ENCODE data around the gene CIRBP.

DNA sequence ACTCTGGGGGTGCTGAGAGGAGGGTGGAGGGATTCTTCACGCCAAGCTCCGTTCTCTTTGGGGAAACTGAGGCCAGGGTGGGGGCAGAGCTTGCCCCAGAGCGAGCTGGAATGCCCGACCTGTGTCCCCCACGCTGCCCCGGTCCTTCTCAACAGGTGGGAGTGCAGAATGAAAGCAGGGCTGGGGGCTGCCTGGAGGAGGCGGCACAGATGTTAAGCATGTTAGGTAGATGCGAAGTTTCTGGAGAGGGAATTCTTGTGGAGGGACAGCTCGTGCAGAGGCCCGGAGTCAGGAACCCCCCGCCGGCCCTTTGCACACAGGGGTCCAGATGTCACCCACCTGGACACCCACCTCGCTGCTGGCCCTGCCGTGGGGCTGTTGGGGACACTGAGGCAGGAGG lies 25.6 kb downstream of the CIRBP start:
- TF ChIP-seq, protein P1, sequence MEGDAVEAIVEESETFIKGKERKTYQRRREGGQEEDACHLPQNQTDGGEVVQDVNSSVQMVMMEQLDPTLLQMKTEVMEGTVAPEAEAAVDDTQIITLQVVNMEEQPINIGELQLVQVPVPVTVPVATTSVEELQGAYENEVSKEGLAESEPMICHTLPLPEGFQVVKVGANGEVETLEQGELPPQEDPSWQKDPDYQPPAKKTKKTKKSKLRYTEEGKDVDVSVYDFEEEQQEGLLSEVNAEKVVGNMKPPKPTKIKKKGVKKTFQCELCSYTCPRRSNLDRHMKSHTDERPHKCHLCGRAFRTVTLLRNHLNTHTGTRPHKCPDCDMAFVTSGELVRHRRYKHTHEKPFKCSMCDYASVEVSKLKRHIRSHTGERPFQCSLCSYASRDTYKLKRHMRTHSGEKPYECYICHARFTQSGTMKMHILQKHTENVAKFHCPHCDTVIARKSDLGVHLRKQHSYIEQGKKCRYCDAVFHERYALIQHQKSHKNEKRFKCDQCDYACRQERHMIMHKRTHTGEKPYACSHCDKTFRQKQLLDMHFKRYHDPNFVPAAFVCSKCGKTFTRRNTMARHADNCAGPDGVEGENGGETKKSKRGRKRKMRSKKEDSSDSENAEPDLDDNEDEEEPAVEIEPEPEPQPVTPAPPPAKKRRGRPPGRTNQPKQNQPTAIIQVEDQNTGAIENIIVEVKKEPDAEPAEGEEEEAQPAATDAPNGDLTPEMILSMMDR (IDR thresholded peaks at IDR 0.05; ENCODE audit: insufficient read depth, low read depth, low read length), result no peak
- no peak for TF ChIP-seq EZH2 (IDR thresholded peaks at IDR 0.05; ENCODE audit: insufficient read depth, low read length)

All from astrocyte (in vitro differentiated cells and primary cell).